ENCODE results near the gene SLC22A23.

Gene SLC22A23

DNA sequence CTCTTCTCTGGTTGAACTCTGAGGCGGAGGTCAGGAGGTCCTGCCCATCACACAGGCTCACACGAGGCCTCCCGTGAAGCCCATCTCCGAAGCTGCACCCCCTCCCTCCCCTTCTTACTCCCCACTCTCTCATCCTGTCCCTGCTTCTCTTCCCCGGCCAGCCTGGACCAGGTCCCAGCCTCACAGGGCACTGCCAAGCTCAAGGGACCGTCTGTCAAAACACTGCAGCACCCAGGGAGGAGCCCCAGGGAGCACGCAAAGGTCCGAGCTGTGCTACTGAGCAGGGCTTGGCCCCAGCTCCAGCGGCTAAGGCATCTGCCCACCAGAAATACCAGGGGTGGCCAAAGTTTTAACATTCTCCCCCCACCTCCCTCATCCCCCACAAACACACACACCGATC is 128.1 kb downstream of the SLC22A23 start:
- CTCF ChIA-PET: no interaction called here

GRCh38 chr6:3328145-3328544 is 128.7 kb downstream of the SLC22A23 start:
- no peaks in the 10 kb centered on the region for H3K9me3 ChIP-seq (ENCODE audit: control insufficient read depth, insufficient read depth, low read depth, low read length)
- no peak overlapping the region for H3K27ac ChIP-seq (ENCODE audit: extremely low read depth, low read depth, low read length)
- CTCF ChIA-PET: no interaction called here
- POLR2A ChIA-PET: no interaction called here
- H3K4me1 ChIP-seq (ENCODE audit: control insufficient read depth, insufficient read depth, low read length): 0 out of 2 replicates have a peak, but pooled peaks cover 6% of the 10 kb centered on the region
- TF ChIP-seq ZBTB17 (tag by site-specific recombination; IDR thresholded peaks at IDR 0.05): no peak
- no peak for TF ChIP-seq KLF9 (tag by site-specific recombination; IDR thresholded peaks at IDR 0.05; ENCODE audit: low read depth)
- no peak for TF ChIP-seq ZNF121 (tag by site-specific recombination; IDR thresholded peaks at IDR 0.05)
- no peak for TF ChIP-seq ZSCAN30 (tag by site-specific recombination; IDR thresholded peaks at IDR 0.05)
- no peak for TF ChIP-seq ZNF600 (tag by site-specific recombination; IDR thresholded peaks at IDR 0.05)
- no peak for TF ChIP-seq TCF7L2 (IDR thresholded peaks at IDR 0.05; ENCODE audit: borderline replicate concordance, low read depth, low read length)
- TF ChIP-seq, protein P1, sequence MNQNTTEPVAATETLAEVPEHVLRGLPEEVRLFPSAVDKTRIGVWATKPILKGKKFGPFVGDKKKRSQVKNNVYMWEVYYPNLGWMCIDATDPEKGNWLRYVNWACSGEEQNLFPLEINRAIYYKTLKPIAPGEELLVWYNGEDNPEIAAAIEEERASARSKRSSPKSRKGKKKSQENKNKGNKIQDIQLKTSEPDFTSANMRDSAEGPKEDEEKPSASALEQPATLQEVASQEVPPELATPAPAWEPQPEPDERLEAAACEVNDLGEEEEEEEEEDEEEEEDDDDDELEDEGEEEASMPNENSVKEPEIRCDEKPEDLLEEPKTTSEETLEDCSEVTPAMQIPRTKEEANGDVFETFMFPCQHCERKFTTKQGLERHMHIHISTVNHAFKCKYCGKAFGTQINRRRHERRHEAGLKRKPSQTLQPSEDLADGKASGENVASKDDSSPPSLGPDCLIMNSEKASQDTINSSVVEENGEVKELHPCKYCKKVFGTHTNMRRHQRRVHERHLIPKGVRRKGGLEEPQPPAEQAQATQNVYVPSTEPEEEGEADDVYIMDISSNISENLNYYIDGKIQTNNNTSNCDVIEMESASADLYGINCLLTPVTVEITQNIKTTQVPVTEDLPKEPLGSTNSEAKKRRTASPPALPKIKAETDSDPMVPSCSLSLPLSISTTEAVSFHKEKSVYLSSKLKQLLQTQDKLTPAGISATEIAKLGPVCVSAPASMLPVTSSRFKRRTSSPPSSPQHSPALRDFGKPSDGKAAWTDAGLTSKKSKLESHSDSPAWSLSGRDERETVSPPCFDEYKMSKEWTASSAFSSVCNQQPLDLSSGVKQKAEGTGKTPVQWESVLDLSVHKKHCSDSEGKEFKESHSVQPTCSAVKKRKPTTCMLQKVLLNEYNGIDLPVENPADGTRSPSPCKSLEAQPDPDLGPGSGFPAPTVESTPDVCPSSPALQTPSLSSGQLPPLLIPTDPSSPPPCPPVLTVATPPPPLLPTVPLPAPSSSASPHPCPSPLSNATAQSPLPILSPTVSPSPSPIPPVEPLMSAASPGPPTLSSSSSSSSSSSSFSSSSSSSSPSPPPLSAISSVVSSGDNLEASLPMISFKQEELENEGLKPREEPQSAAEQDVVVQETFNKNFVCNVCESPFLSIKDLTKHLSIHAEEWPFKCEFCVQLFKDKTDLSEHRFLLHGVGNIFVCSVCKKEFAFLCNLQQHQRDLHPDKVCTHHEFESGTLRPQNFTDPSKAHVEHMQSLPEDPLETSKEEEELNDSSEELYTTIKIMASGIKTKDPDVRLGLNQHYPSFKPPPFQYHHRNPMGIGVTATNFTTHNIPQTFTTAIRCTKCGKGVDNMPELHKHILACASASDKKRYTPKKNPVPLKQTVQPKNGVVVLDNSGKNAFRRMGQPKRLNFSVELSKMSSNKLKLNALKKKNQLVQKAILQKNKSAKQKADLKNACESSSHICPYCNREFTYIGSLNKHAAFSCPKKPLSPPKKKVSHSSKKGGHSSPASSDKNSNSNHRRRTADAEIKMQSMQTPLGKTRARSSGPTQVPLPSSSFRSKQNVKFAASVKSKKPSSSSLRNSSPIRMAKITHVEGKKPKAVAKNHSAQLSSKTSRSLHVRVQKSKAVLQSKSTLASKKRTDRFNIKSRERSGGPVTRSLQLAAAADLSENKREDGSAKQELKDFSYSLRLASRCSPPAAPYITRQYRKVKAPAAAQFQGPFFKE (tag by site-specific recombination; IDR thresholded peaks at IDR 0.05; ENCODE audit: borderline replicate concordance): no peak
- TF ChIP-seq ZNF302 (tag by site-specific recombination; IDR thresholded peaks at IDR 0.05; ENCODE audit: low read depth): no peak
- H3K4me3 ChIP-seq (ENCODE audit: low read depth, low read length): no peak overlapping the region
- H3K36me3 ChIP-seq (ENCODE audit: control insufficient read depth in 2 of 2, insufficient read depth in 1 of 2, low read length in 2 of 2): no peaks in the 10 kb centered on the region

More for the DNA sequence above, 128.1 kb downstream of the SLC22A23 start:
- Histone ChIP-seq H3K4me3 (ENCODE audit: low read depth, low read length) (no peak overlapping the region), H3K4me1 (ENCODE audit: control insufficient read depth, insufficient read depth, low read length) (0 out of 2 replicates have a peak, but pooled peaks cover 6% of the 10 kb centered on the region), H3K9me3 (ENCODE audit: control insufficient read depth, insufficient read depth, low read depth, low read length) (no peaks in the 10 kb centered on the region), H3K27ac (ENCODE audit: extremely low read depth, low read depth, low read length) (no peak overlapping the region), H3K36me3 (ENCODE audit: control insufficient read depth in 2 of 2, insufficient read depth in 1 of 2, low read length in 2 of 2) (no peaks in the 10 kb centered on the region)
- TF ChIP-seq ZSCAN18 (tag by site-specific recombination; IDR thresholded peaks at IDR 0.05) (no peak), ZSCAN5A (tag by site-specific recombination; IDR thresholded peaks at IDR 0.05) (no peak), ZBTB48 (tag by site-specific recombination; IDR thresholded peaks at IDR 0.05) (peak; percentile 83), ZNF548 (tag by site-specific recombination; IDR thresholded peaks at IDR 0.05) (no peak)
- POLR2A ChIA-PET: no interaction called here

DNA sequence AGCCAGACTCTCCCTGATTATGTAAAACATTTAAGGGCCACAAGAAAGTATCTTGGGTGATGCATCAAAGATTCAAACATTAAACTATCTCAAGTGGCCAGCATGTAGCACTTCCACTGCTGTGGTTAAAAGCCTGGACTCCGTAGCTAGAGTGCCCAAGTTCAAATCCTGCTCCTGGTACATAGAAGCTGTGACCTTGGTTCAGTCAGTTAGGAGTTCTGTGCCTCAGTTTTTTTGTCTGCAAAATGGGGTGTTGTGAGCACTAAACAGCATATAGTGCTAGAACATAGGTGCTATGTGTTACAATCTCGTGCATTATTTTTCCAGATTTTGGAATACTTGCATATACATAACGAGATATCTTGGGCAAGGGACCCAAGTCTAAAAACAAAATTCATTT is 129.4 kb downstream of the SLC22A23 start:
- Histone ChIP-seq H3K4me1 (ENCODE audit: control insufficient read depth, insufficient read depth, low read length) (0 out of 2 replicates have a peak, but pooled peaks cover 6% of the 10 kb centered on the region), H3K27ac (ENCODE audit: extremely low read depth, low read depth, low read length) (no peak overlapping the region), H3K4me3 (ENCODE audit: low read depth, low read length) (no peak overlapping the region), H3K9me3 (ENCODE audit: control insufficient read depth, insufficient read depth, low read depth, low read length) (no peaks in the 10 kb centered on the region), H3K36me3 (ENCODE audit: control insufficient read depth in 2 of 2, insufficient read depth in 1 of 2, low read length in 2 of 2) (no peaks in the 10 kb centered on the region)
- ChIA-PET POLR2A (no interaction called here), CTCF (interaction anchor here (0.9 kb wide), 1 partner anchor 70 kb away, joined by 3 read pairs; no protein-coding TSS in a partner anchor)
- no peak for TF ChIP-seq ZNF792 (tag by site-specific recombination; IDR thresholded peaks at IDR 0.05)
- TF ChIP-seq HIC1 (tag by site-specific recombination; IDR thresholded peaks at IDR 0.05): no peak
- no peak for TF ChIP-seq KLF8 (tag by site-specific recombination; IDR thresholded peaks at IDR 0.05)
- TF ChIP-seq MZF1 (tag by site-specific recombination; IDR thresholded peaks at IDR 0.05; ENCODE audit: borderline replicate concordance): no peak
- TF ChIP-seq ZNF221 (tag by site-specific recombination; IDR thresholded peaks at IDR 0.05; ENCODE audit: borderline replicate concordance): no peak
- no peak for TF ChIP-seq YY1 (tag by site-specific recombination; IDR thresholded peaks at IDR 0.05)
